Esophagus muscularis mucosa (tissue), 4 donors: ENCODE measurements around the gene SLC6A3. TPM values are rescaled to one million over a fixed set of nuclear protein-coding genes. Genes with fewer than 3 reads are reported as not detected.

ENCODE experiments used
- DNase-seq: peaks from one replicate; pipeline ENCODE4 v3.0.0-alpha.2; 2017; ENCODE audit errors: extremely low spot score
- H3K27ac ChIP-seq, 4 donors: fragments of 200-600 bp; sonication (generic); replicated peaks in 1 of 4; 1 replicate in 3 of 4; 2 replicates in 1 of 4; pipeline ENCODE4 v1.5.1; 2016 to 2019; ENCODE audit warnings: mild to moderate bottlenecking in 1 of 4
- H3K27me3 ChIP-seq, 4 donors: fragments of 200-600 bp; sonication (generic); one replicate each; pipeline versions ENCODE4 v1.5.1 to v1.6.0; 2016 to 2019
- H3K36me3 ChIP-seq, 4 donors: fragments of 200-600 bp; sonication (generic); one replicate each; pipeline ENCODE4 v1.5.1; 2016 to 2019
- H3K4me1 ChIP-seq, 4 donors: fragments of 200-600 bp; sonication (generic); one replicate each; pipeline ENCODE4 v1.5.1; 2016 to 2019
- H3K4me3 ChIP-seq, 4 donors: fragments of 200-600 bp; sonication (generic); 1 replicate in 2 of 4; 2 replicates in 2 of 4; pipeline ENCODE4 v1.5.1; 2016 to 2019; ENCODE audit warnings: mild to moderate bottlenecking in 4 of 4, moderate library complexity in 1 of 4
- H3K9me3 ChIP-seq, 4 donors: fragments of 200-600 bp; sonication (generic); 1 replicate in 3 of 4; 2 replicates in 1 of 4; pipeline ENCODE4 v1.5.1; 2016 to 2019
- EP300 ChIP-seq: sonication (generic); formaldehyde crosslinking; IDR thresholded peaks from one replicate; pipeline ENCODE4 v1.6.1; 2017; ENCODE audit warnings: antibody characterized with exemption
- POLR2A ChIP-seq: fragments of 450-650 bp; IDR thresholded peaks from one replicate; pipeline ENCODE4 v1.6.1; 2017; ENCODE audit warnings: antibody characterized with exemption, moderate library complexity, mild to moderate bottlenecking, low read depth
- POLR2AphosphoS5 ChIP-seq, 2 donors: sonication (generic); formaldehyde crosslinking; IDR thresholded peaks; one replicate each; pipeline ENCODE4 v1.6.1; 2017; ENCODE audit warnings: antibody characterized with exemption in 2 of 2
- WGBS: methylation state at CpG from one replicate; pipeline ENCODE4 v1.1.5; 2018; 5-methylcytosine and 5-hydroxymethylcytosine counted together
- intact Hi-C: fragments of 100-400 bp; cut with DNase I; formaldehyde crosslinking; loops from one replicate; pipeline ENCODE4 v1.15.1; 2023
- total RNA-seq, 4 donors: library from RNA; depleted of rRNA; stranded (reverse); fragments of >200 nt; gene quantifications; one replicate each; pipeline versions ENCODE4 v1.1.0 to v1.2.1, GENCODE V29; 2016
- TF ChIP-seq, protein P1 (sequence below), 3 experiments: fragments of 200-600 bp in 2 of 3; fragments of 450-650 bp in 1 of 3; sonication (generic) in 2 of 3; IDR thresholded peaks; one replicate each; pipeline ENCODE4 v1.5.1; 2017 to 2019; ENCODE audit warnings: antibody characterized with exemption in 3 of 3, mild to moderate bottlenecking in 2 of 3, moderate library complexity in 1 of 3

SLC6A3 gene
- total RNA-seq, 4 donors from 2014 or later: 0.06 TPM; not detected in 3

DNA sequence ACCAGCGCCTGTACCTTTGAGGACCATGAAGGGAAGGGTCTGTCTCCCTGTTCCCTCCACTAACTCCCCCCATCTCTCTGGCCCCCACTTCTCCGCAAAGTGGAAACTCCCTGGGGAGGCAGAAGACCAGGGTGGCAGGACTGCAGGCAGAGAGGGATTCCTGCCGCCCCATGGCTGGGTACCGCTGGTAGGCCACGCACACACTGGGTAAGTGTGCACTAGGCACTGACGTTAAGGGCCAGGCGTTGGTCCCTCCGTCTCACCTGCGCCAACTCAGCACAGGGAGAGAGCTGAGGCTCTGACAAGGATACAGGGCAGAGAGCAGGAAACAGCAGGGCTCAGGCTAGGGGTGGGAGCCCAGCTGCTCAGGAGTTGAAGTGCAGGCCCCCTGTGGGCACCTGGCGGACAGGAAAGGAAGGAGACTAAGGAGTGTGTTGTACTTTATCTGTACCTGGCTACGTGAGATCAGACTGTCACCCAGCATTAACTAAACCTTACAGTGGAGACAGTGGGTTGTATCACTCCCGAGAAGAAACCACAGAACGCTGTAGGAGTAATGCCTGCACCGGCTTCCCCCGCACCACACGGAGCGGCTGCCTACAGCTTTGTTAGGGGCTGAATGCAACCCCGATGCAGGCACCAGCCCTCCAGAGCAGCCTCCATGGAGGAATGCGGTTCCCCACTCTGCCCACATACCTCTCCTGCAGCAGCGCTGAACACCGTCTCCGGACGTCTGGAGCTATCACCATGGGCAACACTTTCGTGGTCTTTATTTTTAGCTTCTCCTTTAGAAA, 66.2 kb downstream of the SLC6A3 start:
- no peak for TF ChIP-seq EP300
- TF ChIP-seq POLR2A: no peak
- TF ChIP-seq, protein P1, sequence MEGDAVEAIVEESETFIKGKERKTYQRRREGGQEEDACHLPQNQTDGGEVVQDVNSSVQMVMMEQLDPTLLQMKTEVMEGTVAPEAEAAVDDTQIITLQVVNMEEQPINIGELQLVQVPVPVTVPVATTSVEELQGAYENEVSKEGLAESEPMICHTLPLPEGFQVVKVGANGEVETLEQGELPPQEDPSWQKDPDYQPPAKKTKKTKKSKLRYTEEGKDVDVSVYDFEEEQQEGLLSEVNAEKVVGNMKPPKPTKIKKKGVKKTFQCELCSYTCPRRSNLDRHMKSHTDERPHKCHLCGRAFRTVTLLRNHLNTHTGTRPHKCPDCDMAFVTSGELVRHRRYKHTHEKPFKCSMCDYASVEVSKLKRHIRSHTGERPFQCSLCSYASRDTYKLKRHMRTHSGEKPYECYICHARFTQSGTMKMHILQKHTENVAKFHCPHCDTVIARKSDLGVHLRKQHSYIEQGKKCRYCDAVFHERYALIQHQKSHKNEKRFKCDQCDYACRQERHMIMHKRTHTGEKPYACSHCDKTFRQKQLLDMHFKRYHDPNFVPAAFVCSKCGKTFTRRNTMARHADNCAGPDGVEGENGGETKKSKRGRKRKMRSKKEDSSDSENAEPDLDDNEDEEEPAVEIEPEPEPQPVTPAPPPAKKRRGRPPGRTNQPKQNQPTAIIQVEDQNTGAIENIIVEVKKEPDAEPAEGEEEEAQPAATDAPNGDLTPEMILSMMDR (IDR thresholded peaks at IDR 0.05): no peak
- no peak for TF ChIP-seq POLR2AphosphoS5 (IDR thresholded peaks at IDR 0.05)
- no peak overlapping the region for H3K27ac ChIP-seq
- intact Hi-C loops: no loop called here
- H3K27me3 ChIP-seq: peaks cover 0 to 53% (median 5%) of the 10 kb centered on the region in 4 donors
- peaks cover 4 to 11% (median 8%) of the 10 kb centered on the region in 4 donors for H3K4me1 ChIP-seq
- no peaks in the 10 kb centered on the region for H3K9me3 ChIP-seq
- no peak overlapping the region for H3K4me3 ChIP-seq
- WGBS: 95% methylated on average over 24 of the region's 24 CpGs
- no peaks in the 10 kb centered on the region for H3K36me3 ChIP-seq
- no peak for DNase-seq

DNA sequence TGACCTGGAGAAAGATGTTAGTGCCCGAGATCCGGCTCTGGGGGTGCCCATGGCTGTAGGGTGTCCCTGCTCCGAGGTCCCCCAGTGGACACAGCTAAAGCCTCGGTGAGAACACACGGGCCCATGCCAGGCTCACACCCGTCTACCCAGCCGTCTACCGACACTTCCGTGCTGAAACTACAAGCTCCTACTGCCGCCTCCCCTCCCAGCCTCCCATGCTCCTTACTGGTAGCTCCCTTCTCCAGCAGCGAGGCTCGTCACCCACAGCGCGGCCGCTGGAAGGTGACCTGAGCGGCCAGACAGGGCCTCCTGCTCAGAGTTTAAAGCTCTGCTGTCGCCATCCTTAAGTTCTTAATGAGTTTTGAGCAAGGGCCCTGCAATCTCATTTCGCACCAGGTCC, 67.1 kb downstream of the SLC6A3 start:
- Histone ChIP-seq H3K9me3 (no peaks in the 10 kb centered on the region), H3K4me1 (peaks cover 4 to 11% (median 8%) of the 10 kb centered on the region in 4 donors), H3K4me3 (no peak overlapping the region), H3K27me3 (peaks cover 0 to 48% (median 5%) of the 10 kb centered on the region in 4 donors), H3K36me3 (no peaks in the 10 kb centered on the region), H3K27ac (no peak overlapping the region)
- no peak for DNase-seq
- TF ChIP-seq EP300 (no peak), POLR2AphosphoS5 (IDR thresholded peaks at IDR 0.05) (no peak), POLR2A (no peak)
- TF ChIP-seq, protein P1 (IDR thresholded peaks at IDR 0.05): no peak
- intact Hi-C loops: no loop called here
- WGBS: 92% methylated on average over 18 of the region's 18 CpGs

DNA sequence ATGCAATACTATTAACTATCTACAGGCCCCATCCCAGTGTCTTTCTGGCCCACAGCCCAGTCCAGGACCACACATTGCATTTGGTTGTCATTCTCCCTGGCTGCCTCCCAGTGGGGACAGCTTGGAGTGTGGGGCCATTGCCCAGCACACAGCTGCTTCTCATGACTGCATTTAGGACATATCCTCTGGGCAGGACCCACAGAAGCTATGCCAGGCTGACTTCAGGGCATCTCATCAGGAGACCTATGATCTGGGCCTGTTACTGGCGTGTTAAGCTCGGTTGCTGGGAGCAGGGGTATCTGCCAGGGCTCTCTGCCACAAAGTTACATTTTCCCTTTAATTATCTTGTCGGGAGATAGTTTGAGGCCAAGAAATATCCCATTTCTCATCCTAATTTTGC, 68.3 kb downstream of the SLC6A3 start:
- H3K9me3 ChIP-seq: no peaks in the 10 kb centered on the region
- WGBS: 65% methylated on average over 2 of the region's 3 CpGs
- DNase-seq: no peak
- intact Hi-C loops: no loop called here
- H3K36me3 ChIP-seq: no peaks in the 10 kb centered on the region
- TF ChIP-seq, protein P1 (IDR thresholded peaks at IDR 0.05): no peak
- TF ChIP-seq POLR2A (no peak), EP300 (no peak), POLR2AphosphoS5 (IDR thresholded peaks at IDR 0.05) (no peak)
- peaks cover 4 to 11% (median 8%) of the 10 kb centered on the region in 4 donors for H3K4me1 ChIP-seq
- no peak overlapping the region for H3K27ac ChIP-seq
- H3K4me3 ChIP-seq: no peak overlapping the region
- H3K27me3 ChIP-seq: peaks cover 0 to 44% (median 5%) of the 10 kb centered on the region in 4 donors

DNA sequence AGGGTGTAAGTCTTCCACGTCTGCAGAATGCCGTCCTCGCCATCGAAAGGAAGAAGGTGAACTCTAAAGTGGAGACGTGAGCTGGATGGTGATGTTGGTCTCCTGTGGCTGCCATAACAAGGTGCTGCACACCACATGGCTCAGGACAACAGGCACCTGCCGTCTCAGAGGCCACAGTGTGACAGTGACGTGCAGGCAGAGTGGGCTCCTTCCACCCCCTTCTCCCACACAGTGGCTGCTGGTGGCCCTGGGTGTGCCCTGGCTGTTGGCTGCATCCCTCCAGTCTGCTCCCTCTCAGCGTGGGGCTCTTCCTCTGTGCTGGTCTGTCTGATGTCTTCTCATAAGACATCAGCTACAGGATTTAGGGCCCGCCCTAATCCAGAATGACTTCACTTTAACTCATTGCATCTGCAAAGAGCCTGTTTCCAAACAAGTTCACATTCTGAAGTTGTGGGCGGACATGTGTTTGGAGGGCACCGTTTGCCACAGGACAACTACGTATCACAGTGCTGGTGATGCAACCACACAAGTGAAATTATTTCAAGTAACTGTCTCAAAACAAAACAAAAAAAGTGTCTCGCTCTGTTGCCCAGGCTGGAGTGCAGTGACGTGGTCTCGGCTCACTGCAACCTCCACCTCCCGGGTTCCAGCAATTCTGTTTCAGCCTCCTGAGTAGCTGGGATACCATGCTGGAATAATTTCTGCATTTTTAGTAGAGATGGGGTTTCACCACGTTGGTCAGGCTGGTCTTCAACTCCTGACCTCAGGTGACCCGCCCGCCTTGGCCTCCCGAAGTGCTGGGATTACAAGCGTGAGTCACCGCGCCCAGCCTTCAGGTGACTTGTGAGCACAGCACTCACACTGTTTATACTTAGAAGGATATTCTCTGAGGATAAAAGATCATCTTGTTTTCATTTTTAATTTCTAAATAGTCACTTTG, 69.1 kb downstream of the SLC6A3 start:
- no peak for DNase-seq
- peaks cover 0 to 41% (median 5%) of the 10 kb centered on the region in 4 donors for H3K27me3 ChIP-seq
- no peak overlapping the region for H3K4me3 ChIP-seq
- intact Hi-C loops: no loop called here
- WGBS: 82% methylated on average over 21 of the region's 23 CpGs
- TF ChIP-seq POLR2A (no peak), EP300 (no peak), POLR2AphosphoS5 (IDR thresholded peaks at IDR 0.05) (no peak)
- TF ChIP-seq, protein P1 (IDR thresholded peaks at IDR 0.05): no peak
- no peaks in the 10 kb centered on the region for H3K9me3 ChIP-seq
- peaks cover 4 to 11% (median 8%) of the 10 kb centered on the region in 4 donors for H3K4me1 ChIP-seq
- no peaks in the 10 kb centered on the region for H3K36me3 ChIP-seq
- no peak overlapping the region for H3K27ac ChIP-seq
